Measurements from ENCODE around the gene SFSWAP. TPM values are rescaled to one million over a fixed set of nuclear protein-coding genes. Genes with fewer than 3 reads are reported as not detected.
"Not testable (repeated sequence)": the region's sequence is repeated elsewhere in the genome, so short reads cannot be mapped to it uniquely, and the experiment has no call there.

Gene SFSWAP
- total RNA-seq, 1 donor from 2014 or later = 24.3 TPM

DNA sequence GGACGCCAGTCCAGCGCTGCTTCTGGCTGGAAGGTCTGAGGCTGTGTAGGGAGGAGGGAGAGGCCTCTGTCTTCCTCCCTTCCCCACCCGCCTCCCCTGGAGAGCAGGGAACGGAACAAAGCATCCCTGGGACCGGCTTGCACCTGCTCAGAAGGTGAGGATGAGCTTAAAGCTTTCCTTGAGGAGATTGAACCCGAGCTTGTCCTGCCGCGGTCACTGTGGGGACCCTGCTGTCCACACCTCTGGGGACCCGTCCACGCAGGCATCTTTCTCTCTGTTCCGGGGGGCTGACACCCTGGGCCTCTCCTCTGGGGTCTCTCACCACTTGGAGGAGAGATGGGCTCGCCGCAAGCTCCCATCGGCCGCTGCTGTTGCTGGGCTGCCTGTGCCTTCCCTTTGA lies 33.2 kb upstream of the SFSWAP start:
- TF ChIP-seq, protein P1, sequence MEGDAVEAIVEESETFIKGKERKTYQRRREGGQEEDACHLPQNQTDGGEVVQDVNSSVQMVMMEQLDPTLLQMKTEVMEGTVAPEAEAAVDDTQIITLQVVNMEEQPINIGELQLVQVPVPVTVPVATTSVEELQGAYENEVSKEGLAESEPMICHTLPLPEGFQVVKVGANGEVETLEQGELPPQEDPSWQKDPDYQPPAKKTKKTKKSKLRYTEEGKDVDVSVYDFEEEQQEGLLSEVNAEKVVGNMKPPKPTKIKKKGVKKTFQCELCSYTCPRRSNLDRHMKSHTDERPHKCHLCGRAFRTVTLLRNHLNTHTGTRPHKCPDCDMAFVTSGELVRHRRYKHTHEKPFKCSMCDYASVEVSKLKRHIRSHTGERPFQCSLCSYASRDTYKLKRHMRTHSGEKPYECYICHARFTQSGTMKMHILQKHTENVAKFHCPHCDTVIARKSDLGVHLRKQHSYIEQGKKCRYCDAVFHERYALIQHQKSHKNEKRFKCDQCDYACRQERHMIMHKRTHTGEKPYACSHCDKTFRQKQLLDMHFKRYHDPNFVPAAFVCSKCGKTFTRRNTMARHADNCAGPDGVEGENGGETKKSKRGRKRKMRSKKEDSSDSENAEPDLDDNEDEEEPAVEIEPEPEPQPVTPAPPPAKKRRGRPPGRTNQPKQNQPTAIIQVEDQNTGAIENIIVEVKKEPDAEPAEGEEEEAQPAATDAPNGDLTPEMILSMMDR (conservative IDR thresholded peaks at IDR 0.05; ENCODE audit: low read depth, low read length) = no peak
- H3K4me3 ChIP-seq (ENCODE audit: low read depth, low read length) = no peak overlapping the region
- no peak for DNase-seq (ENCODE audit: low read depth)

DNA sequence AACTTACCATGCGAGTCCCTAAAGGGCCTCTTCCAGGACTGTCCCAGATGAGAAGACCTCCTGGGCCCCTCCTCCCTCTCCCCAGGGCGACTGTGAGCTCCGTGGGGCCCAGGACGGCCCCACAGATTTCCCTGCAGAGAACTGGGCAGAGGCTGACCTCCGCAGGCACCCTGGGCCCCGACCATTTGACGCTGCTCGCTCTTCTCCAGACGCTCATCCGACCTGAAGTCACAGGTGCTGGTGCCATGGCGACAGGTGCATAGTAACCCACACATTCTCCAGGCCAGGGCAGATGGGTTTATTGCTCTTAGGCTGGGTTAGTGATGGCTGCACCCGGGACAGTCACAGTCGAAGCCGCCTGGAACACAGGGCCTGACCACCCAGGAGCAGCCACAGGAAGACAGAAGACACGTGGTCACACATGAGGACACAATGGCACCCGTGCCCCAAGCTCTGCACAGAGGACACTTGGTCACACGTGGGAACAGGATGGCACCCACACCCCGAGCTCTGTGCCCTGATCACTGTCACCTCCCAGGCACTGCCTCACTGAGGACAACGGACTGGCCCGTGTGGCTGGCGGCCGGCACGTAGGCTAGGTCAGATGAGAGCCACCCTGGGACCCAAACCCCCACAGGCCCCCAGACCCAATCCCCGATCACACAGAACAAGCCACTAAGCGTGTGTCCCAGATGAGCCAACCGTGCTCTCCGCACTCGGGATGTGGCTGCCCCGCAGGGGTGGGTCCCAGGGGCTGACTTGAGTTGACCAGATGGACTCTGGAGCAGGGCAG lies 32.3 kb upstream of the SFSWAP start:
- DNase-seq (ENCODE audit: low read depth) = not testable (repeated sequence)

DNA sequence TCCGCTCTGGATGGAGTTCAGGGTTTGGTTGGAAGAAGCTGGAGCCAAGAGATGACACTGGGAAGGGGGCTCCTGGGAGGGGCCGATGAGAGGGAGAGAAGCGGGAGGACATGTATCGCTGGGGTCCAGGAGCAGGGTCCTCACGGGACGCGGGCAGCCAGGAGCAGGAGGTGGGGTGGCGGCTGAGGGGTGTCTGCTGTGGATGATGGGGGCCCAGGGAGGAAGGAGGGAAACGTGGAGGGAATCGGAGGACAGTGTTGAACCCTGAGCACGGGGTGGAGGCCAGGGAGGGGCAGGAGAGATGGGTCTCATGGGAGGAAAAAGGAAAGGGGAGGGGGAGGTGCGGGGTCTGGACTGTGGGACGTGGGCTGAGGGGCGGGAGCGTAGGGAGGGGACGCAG lies 31.7 kb upstream of the SFSWAP start:
- not testable (repeated sequence) for H3K4me3 ChIP-seq (ENCODE audit: low read depth, low read length); DNase-seq (ENCODE audit: low read depth)

More for the DNA sequence above, 32.3 kb upstream of the SFSWAP start:
- not testable (repeated sequence) for H3K4me3 ChIP-seq (ENCODE audit: low read depth, low read length)

DNA sequence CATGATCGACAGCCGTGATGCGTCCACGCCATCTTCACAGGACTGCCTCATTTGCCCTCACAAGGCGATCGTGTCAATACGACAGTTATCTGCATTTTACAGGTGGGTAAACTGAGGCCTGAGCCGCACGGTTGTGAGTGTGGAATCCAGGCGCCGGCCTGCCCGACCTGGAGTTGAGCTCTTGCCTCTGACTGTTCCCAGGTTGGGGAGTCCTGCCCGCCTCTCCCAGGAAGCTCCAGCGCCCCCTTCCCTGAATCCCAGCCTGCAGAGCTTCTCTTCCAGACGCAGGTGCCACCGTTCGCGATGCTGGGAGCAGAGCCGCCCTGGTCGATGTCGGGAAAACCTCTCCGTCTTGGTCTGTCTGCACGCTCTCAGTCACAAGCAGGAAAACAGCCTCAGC lies 31.1 kb upstream of the SFSWAP start:
- not testable (repeated sequence) for H3K4me3 ChIP-seq (ENCODE audit: low read depth, low read length); DNase-seq (ENCODE audit: low read depth)

DNA sequence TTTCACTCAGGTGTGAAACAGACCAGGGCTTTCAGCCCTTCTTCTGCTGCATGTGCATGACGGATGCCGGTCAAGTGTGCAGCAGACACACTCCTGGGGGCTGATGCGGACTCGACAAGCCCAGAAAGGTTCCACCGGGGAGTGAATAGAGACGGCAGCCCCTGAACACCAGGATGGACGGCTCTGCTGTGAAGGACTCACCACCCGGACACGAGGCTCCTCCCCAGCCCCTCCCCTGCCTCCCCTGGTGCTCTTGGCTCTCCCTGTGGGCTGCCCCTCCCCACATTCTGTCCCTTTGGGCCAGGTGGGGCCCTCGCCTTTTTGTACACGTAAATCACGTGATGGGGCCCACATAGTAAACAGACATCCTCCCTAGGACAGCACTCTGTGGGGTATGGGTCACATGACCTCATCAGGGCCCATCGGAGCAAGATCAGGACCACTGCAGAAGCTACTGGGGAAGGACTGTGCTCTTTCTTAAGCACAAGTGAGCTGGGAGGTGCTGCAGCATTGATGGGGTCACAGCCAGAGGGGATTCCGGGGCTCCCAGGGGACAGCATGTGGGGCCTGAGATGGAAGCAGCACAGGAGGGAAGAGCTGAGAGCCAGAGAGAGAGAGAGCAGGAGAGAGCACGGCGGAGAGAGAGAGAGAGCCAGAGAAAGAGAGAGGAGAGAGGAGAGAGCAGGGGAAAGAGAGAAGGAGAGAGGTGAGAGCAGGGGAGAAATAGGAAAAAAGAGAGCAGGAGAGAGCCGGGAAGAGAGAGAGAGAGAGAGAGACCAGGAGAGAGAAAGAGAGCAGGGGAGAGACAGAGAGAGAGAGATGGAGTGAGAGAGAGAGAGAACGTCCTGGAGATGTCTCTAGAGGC lies 30.3 kb upstream of the SFSWAP start:
- H3K4me3 ChIP-seq (ENCODE audit: low read depth, low read length); DNase-seq (ENCODE audit: low read depth): not testable (repeated sequence)

DNA sequence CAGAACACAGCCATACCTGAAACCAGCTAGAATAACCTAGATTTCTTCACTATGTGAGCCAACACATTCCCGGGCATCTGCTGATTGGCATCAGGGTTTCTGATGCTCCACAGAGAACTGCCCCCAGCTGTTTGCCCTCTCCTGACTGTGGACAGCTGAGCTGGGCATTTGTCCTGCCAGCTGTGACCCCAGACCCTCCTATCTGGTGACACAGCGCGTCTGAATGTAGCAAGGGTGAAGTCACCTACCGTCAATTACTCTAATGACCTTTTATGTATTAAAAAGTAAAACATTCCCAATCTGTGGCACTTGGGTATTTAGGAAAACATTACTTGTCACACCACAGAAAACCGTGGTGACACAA lies 29.7 kb upstream of the SFSWAP start:
- TF ChIP-seq, protein P1 (conservative IDR thresholded peaks at IDR 0.05; ENCODE audit: low read depth, low read length) = no peak
- no peak overlapping the region for H3K4me3 ChIP-seq (ENCODE audit: low read depth, low read length)
- no peak for DNase-seq (ENCODE audit: low read depth)

DNA sequence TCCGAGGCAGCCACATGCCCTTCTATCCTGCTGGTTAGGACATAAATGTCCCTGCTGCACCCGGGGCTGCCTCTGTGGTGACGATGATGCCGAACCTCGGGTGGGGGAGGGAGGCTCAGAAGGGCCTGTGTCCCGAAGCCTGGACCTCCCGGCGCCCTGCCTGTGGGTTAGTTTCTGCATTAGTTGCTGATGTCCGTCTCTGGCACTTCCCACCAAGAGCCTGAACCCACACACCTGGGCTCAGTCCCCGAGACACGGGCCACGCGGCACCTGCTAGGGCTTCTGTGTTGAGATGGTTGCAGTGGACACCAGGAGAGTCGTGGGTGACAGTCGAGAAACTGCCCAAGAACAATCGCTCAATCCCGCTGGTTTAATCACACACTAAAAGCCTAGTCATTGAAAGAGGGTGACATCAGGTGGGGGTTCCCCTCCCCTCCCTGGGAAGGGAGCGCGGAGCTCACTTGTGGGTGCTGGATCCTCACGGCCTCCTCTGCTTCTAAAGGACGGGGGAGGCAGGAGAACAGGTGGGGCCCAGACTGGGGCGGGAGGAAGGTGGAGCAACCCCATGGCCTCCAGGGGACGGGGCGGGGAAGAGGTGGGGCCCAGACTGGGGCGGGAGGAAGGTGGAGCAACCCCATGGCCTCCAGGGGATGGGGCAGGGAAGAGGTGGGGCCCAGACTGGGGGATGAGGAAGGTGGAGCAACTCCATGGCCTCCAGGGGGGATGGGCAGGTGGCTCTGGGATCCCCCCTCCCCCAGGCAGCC lies 29.0 kb upstream of the SFSWAP start:
- H3K4me3 ChIP-seq (ENCODE audit: low read depth, low read length); DNase-seq (ENCODE audit: low read depth): not testable (repeated sequence)

DNA sequence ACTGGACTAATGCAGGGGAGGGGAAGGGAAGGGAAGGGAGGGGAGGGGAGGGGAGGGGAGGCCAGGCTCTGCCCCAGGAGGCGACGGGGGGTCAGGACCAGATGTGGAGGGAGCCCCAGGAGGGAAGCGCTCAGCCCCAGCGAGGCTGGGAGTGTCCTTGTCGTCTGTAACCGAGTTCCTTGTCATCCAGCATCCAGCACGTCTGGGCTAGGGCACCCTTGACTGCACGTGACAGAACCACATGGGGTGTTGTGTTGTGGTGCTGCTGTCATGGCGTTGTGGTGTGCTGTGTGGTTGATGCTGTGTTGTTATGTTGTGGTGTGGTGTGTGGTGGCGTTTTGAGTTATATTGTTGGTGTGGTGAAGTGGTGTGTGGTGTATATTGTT lies 28.4 kb upstream of the SFSWAP start:
- no peak overlapping the region for H3K4me3 ChIP-seq (ENCODE audit: low read depth, low read length)
- DNase-seq (ENCODE audit: low read depth) = no peak
- TF ChIP-seq, protein P1 (conservative IDR thresholded peaks at IDR 0.05; ENCODE audit: low read depth, low read length) = no peak

DNA sequence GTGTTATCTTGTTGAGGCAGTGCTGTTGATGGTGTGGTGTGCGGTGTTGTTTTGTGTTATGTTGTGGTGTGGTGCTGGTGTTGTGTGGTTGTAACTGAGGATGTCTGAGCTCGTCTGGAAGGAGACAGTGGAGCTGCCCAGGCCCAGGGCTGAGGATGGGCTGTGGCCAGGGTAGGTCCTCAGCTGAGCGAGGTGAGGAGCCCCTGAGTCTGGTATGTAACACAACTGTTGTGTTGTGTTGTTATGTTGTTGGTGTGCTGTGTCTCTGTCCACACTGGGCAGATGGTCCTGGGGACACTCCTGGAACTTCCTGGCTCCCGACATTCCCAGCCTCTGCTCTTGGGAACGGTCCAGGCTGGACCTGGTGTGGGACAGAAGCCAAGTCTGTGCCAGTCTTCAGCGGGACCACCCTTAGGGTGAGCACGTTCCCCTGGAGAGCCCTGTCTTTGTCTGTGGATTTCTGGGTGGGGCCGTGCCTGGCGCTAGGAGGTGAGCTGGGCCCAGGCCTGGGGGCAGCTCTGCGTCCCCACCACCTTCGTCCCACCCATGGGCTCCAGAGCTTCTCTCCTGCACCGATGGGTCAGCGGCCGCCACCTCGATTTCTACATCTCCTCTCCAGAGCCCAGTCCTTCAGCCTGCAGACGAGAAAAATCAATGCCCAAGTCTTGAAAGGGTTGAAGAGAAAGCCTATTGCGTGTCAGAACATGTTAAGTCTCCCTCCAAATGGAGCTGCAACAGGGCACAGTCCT lies 27.4 kb upstream of the SFSWAP start:
- no peak for DNase-seq (ENCODE audit: low read depth)
- H3K4me3 ChIP-seq (ENCODE audit: low read depth, low read length) = no peak overlapping the region
- TF ChIP-seq, protein P1 (conservative IDR thresholded peaks at IDR 0.05; ENCODE audit: low read depth, low read length) = no peak

All from epithelial cell of proximal tubule (primary cell).